ENCODE results near the gene LRRFIP1.

- TF ChIP-seq CTCF (IDR thresholded peaks at IDR 0.05; ENCODE audit: low read depth, low read length, poor library complexity, severe bottlenecking) (no peak), EZH2phosphoT487 (IDR thresholded peaks at IDR 0.05; ENCODE audit: borderline replicate concordance, low read length) (no peak)
These were observed 23.0 kb upstream of the LRRFIP1 start for GRCh38 chr2:237604391-237604790.
